ENCODE results near the gene TIMM8A.

TIMM8A gene, protein sequence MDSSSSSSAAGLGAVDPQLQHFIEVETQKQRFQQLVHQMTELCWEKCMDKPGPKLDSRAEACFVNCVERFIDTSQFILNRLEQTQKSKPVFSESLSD

DNA sequence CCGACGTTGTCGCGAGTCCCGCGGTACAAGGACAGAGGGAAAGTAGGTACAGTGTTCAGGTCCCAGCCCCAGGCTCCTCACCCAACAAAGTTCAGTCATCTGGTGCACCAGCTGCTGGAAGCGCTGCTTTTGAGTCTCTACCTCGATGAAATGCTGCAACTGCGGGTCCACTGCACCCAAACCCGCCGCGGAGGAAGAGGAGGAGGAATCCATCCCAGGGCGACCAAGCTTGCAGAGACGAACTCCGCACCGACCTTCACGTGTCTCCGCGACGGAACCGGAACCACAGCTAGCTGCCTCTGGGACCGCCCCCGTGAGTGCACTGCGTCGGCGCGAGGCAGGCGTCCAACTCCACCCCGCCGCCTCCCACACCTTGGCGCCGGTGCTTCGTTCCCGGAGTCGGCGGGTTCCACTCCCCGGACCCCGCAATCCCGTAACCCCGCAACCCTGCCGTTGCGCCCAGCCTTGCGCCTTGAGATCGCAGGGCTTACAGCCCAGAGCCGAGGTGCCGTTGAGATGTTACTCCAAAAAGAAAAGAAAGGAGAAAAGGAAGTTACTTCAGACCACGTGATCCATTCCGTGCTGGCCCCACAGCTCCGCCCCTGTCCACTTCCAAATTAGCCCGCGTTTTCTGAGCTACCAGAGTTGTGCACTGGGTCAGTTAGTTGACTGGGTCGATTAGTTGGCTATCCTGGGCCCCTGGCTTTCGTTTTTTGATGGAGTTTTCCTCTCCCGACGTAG, at the start of gene TIMM8A:
Gene TIMM8A, minus strand, starts transcription at position 291 of the 741 bp plus-strand sequence. Its CDS starts 78 bp downstream, at position 213.
- DNase-seq, result peak; percentile 73

DNA sequence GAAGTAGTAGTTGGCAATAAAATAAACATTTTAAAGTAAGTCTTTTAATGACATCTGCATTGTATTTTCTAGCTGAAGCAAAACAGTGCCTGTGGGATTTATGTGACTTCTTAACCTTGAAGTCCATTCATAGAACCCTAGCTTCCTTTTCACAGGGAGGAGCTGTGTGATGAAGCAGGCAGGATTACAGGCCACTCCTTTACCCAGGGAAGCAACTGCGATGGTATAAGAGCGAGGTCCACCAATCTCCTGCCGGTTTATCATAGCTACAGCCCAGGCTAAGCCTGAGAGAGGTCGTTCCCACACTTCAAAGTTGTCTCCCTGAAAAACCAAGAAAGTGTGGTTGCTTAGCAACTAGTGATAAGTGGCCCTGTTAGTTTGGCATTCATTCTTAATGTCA, 49.2 kb upstream of the TIMM8A start:
- DNase-seq, result no peak

DNA sequence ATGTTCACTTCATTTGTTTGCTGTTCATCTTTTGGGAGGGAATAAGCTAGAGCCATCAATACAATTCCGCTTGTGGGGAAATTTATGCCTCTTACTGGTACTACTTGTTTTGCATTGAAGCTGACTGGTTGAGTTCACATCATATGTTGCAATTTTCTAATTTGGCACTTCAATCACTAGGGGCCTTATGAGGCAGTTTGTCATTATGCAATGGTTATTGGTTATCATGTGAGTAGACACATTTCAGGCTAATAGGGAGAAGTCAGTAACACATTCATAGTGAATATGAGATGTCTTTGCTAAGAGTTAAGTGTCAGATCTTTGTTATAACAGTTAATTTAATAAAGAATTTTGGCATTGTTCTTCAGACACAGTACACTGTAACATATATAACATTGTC, 47.2 kb upstream of the TIMM8A start:
- DNase-seq, result no peak

DNA sequence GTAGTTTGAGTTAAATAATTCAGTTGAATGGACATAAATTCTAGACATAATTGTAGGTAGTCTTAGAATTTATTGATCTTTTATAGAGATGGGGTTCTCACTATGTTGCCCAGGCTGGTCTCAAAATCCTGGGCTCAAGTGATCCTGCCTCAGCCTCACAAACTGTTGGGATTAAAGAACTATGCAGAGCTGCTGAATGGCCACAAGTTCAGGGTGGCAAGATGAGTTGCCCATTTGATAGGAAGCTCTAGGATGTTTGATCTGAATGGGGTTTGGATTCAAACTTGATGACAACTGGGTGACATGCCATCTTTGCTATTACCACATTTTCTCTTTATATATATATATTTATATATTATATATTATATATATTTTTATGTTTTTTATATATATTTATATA, 45.8 kb upstream of the TIMM8A start:
- DNase-seq, result no peak

DNA sequence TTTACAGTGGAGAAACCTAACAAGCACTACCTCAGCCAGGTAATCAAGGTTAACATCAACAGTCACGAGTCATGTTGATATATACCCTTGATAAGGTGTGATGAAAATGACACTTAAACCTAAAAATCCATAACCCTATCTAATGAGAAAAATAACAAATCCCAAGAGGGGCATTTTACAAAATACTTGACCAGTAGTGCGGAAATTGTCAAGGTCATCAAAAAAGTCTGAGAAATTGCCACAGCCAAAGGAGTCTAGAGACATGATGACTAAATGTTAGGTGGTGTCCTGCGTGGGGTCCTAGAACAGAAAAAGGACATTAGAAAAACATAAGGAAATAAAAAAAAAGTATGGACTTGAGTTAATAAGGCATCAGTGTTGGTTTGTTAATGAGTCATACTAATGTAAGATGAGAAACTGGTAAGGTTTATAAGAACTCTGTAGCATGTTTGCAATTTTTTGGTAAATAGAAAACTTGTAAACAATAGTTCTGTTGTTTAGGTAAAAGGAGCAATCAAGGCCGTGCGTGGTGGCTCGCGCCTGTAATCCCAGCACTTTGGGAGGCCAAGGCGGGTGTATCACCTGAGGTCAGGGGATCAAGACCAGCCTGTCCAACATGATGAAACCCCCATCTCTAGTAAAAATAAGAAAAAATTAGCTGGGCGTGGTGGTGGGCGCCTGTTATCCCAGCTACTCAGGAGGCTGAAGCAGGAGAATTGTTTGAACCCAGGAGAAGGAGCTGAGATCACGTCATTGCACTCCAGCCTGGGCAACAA, 45.2 kb upstream of the TIMM8A start:
- no peak for DNase-seq

DNA sequence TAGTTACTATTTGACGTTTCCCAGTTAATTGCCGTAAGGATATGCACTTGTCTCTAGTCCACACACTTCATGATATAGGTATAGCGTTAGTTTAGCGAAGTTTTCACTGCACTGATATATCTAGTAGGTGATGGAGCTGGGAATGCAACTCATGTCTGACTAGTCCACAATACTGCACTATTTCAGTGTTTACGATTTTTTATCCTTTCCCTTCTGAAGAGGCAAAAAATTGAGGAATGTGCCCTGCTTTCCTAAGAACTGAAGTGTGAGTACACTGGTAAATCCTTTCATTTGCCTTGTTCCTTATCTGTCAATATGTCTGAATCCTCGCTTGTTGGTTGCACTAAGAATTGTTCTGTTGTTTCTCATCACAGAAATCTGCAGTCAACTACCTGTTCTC, 43.3 kb upstream of the TIMM8A start:
- DNase-seq, result no peak

DNA sequence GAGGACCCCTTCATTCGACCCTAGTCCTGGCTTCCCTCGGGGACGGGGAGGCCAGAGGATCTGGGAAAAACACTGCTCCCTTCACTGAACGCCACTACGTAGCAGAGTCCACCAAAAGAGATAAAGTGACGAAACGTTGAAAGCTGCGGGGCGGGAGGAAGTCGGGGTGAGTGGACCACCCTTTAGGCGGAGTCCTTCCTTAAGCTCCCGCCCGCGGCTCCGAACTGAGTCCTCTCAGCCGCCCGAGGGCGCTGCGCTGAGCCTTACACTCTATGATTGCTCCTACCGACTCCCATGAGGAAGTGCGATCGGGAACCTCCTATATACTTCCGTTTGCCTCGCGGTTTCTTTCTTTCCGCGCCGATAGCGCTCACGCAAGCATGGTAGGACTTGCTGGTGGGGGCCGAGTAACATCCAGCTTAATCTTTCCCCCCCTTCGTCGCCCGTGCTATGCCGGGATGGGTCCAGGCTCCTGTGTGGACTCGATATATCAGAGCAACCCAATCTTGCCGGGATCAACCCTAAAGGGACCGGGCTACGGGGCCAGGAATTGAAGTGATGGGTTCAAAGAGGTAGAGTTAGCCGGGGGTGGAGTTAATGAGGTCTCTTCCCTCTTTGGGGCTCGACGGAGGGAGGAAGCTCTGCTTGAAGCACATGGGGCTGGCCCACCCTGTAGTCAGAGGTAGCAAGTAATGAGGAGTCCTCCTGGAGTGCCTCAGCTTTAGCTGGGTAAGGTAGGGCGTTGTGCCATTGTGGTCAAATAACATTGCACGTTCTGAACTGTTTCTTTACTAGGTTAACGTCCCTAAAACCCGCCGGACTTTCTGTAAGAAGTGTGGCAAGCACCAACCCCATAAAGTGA, 42.4 kb upstream of the TIMM8A start, which contains the start of gene RPL36A:
Gene RPL36A, plus strand, starts transcription at position 348 of the 862 bp plus-strand sequence. Its CDS starts 33 bp downstream, at position 381.
- peak; percentile 87 for DNase-seq

DNA sequence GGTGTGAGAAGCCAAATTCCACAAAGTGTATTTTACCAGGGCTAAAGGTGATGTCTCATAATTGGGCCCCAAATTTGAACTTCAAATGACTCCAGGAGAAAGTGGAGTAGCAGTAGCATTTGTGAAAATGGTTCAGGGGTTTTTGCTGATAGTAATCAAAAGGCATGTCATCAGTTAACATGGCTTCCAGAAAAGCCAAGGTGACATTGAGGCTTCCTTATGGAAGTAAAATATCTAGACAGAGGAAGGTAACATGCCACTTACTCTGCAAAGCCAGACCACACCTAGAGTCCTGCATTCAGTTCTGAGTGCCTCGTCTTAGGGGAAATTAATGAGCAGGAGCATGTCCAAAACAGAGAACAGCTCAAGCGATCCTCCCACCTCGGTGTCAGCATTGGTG, 40.1 kb upstream of the TIMM8A start:
- no peak for DNase-seq

DNA sequence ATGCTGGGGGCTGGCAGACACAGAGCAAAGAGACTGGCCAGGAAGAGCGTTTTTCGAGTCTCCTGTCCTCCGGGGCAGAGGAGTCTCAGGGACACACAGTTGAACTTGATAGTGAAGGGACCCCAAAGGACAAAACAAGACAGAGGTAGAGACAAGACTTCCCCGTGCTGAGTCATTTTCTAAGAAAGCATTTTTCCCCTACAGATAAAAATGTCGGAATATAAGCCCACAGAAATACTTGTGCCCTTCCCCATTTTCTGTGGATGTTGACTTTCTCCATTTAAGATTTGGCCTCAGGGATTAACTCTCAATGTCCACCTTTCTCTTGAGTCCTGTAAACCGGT, 38.0 kb upstream of the TIMM8A start:
- DNase-seq, result no peak

DNA sequence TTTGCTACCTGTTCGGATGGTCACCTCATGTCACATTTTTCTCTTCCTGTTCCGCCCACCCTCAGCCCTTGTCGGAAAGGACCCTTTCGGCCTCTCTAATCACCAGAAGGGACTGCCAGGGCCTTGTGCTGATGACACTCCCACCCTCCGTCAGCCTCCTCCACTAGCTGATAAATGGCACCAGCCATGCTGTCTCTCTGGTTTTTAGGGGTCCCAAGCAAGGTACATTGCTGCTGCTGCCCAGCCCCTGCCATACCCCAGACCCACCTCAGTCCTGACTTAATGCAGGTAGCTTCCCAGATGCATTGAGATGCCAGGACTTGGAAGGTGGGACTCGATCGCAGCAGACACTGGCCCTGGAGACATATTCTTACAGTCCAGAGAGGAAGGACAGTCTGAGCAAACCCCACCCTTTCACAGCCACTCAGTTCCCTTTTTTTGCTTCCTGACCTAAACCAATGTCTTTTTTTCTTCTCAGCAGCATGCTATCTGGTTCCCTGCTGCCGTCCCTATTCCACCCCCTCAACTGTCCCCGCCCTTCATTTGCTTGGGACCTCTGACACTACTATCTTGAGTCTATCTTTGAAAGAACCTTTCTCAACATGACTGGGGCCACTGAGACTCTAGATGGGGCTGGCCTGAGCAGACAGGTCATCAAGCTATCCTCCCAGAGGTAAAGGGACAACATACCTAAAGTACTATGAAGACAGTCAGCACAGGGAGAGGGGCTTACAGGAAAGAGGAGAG, 37.4 kb upstream of the TIMM8A start, which contains the start of gene BTK:
Gene BTK, minus strand, starts transcription at position 397 of the 747 bp plus-strand sequence. CDS start 10,907 bp downstream, outside the sequence.
- DNase-seq, result no peak

DNA sequence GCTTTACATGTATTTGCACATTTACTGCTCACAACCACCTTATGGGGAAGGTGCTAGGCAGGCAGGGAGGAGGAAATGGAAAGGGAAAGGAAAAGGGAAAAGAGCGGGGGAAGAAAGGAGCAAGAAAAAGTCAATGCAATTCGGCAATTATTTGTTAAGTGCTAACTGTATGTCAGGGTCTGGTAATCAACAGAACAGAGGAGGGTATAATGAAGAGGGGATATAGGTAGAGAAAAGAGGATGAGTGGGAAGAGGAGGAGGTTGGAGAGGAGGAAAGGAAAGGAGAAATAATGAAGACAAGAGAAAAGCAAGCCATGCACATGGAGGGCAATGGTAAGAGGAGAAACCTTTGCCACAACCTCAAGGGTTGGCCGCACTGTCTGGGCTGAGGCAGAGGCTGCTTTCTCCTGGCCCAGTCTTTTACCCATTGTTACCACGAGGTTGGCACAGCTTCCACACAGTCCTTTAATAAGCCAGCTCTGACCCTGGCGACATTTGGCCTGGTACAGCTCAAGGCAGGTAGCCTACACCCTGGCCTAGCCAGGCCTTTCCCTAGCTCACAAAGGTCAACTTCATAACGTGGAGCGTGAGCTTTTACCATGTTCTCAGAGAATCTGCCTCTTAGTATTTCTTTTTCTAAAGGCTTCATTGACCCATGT, 36.6 kb upstream of the TIMM8A start:
- no peak for DNase-seq

DNA sequence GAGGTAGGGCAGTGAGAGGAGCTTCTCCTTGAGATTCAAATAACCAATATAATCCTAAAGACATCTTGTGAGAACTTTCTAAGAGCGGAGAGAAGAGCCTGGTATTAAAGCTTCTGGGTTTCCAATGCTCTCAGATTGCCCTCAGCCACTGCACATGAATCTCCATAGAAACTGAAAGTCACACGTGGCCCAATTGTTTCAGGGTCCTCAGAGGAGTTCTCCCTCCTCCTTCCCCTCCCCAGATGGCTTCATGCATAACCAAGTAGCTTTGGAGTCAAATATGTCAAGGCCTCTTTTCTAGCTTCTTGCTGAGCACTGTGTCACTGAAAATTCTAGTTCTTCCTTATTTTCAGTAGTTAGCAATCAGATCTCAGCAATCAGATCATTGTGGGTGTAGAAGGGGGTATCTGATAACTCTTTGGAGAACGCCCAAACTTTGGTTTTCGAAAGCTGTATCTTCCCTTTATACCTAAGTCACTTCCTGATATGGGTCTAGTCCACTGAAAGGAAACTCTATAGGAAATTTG, 35.2 kb upstream of the TIMM8A start:
- no peak for DNase-seq

DNA sequence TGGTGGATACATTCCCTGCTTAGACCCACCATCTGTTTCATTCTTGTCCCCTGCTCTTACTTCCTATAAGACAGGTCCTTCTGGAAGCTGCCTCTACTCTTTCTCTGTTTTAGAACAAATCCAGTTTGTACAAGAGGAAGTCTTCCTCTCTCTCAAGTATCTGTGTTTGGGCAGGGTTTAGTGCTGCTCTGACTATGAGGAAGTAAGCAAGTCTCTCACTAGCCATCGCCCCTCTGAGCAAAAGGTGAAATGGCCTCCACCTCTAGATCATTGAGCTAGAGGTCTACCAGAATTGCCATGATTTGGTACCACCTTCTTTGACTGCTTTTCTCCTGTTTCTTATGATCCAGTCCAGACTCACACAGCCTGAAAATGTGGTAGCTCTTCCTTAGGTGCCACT, 29.0 kb upstream of the TIMM8A start:
- no peak for DNase-seq

DNA sequence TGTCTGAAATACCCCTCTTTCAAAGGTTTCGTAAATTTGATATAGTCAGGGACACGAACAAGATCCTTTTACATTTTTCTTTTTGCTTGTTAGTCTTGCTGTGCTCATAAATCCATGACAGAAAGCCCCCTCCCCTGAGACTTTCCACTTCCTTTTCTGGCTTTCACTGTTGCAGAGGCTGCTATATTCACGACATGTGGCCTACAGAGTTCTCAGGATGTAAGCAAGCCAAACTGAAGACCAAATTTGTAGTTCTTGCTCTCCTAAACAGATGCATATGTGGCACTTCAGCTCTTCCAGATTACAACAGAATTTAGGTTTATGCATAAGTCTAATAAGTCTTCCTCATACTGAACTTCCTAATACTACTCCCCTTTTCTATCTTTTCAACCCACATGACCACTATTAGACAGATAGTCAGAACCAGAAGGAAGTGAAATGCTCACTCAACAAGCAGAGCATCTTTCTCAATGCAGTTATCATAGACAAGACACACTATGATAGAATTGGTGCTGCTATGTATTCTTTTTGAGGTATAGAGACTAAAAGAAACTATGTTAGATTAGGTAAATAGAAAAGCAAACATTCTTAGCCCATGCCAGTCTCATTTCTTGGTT, 22.5 kb upstream of the TIMM8A start:
- DNase-seq, result no peak

DNA sequence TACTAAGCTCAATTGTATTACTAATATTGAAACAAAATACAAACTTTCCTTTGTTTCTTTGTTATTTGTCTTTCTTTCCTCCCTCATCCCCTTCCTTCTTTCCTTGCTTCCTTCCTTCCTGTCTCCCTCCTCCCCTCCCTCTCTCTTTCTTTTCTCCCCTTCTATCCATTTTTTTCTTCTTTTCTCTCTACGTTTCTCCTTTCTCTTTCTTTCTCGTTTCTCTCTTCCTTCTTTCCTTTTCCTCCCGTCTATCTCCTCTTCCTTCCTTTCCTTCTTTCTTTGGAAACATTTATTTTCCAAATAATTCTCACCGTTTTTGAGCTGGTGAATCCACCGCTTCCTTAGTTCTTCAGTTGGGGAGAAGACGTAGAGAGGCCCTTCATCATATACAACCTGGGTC, 21.1 kb upstream of the TIMM8A start:
- no peak for DNase-seq

DNA sequence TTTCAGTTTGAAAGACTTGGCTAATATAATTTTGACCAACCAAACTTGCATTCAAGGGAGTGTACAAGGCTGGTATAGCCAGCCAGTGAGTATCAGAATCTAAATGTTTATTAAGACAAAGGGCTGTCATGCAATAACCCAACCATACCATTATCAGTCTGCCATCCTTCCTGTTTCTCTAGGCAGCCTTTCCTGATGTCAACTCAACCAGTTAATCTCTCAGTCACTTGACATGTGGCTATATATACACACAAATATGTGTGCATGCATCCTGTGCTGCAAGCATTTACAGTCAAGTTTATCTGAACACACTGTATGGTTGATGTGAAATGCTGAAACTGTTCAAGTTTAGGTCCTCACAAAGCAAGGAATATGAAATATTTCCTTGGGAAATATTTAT, 20.3 kb upstream of the TIMM8A start:
- no peak for DNase-seq

DNA sequence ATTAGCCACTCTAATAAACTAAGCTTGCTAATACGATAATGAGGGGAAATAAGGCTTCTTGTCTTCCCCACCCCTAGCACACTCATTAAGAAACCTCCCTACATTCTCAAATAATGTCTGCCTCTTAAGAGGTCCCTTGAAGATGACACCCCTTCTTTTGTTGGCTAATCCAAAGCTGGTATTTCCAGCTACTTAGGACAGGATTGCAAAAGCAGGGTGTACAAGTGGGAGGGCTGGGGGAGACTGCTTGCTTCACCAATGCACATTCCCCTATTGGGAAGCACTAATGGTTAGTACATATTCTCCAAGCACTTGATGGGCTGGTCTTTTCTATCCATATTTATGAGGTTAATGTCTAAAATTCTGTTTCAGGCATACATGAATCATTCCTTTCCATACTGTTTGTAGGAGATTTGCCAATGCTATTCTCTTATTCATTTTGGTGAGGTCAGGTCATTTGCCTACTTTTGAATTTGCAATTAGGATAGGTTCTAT, 16.8 kb upstream of the TIMM8A start:
- no peak for DNase-seq

DNA sequence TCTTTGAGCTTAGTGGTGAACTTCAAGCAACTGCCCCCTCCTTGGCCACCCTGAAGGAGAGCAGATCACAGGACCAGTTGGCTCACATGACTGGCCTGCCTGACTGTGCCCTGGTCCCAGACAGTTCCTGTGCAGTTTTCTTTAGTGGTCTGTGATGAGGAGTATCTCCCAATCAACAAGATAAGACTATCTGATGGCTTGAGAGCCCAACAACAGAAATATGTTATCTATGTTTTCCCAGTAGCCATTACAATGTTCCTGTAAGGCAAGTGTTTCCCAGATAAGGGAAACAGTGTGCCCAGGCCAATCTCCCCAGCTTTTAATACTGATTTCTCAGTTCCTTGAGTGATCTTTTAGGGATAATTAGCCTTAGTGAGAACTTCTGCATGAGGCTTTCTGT, 14.2 kb upstream of the TIMM8A start:
- no peak for DNase-seq

DNA sequence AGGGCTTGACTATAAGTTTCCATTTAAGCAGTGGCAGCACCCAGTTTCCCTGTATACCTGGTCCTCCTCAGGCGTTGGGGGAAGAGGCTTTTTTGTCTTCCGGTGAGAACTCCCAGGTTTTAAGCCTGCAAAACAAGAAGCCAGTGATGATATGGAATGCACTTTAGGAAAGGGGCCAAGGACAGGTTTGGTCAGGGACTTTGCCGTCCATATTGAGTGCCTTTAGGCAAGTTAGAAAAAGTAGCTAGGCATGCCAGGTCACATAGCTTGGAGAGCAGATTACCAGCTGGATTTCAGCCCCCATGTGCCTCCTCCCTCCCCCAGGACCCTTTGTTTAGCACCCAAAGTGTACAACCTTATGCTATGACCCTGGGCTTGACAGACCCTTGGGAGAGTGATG, 13.6 kb upstream of the TIMM8A start:
- no peak for DNase-seq

DNA sequence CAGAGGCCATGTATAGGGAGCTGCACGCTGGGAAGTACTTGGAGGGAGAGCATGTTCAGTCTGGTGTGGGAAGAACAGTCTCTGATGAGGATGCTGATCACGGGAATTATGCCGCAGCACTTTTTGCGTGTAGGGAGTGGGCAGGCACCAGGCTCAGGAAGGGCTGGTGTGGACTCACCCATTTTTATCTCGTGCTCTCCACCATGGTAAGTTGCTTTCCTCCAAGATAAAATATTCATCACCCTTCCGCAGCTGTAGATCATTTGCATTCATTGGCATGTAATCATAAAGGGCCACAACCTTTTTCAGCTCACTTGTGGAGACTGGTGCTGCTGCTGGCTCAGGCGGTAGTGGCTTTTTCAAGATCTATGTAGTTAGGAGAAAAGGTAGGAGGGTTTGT, 11.8 kb upstream of the TIMM8A start:
- DNase-seq, result no peak

DNA sequence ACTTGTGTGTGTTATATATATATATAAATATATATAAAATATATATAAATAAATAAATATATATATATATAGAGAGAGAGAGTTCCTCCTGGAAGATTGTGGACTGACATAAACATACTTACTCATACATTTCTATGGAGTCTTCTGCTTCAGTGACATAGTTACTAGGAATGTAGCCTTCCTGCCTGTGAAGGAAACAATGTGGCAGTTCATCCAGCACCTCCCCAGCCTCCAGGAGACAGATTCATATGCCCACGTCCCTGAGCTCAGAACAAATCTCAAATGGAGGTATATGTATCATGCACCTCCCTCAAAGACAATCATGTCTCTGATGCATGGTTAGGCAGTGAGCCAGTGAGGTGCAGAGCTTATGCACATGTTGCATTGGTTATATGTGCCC, 11.4 kb upstream of the TIMM8A start:
- no peak for DNase-seq
